GF-D8 (cell line): ENCODE data around the gene GSAP.

Source experiments
- DNase-seq: peaks from one replicate; lab custom pipeline; 2025; lab: John Stamatoyannopoulos, UW

Gene GSAP

GRCh38 chr7:77406421-77406820 lies 9.7 kb downstream of the GSAP start:
- DNase-seq: no peak

DNA sequence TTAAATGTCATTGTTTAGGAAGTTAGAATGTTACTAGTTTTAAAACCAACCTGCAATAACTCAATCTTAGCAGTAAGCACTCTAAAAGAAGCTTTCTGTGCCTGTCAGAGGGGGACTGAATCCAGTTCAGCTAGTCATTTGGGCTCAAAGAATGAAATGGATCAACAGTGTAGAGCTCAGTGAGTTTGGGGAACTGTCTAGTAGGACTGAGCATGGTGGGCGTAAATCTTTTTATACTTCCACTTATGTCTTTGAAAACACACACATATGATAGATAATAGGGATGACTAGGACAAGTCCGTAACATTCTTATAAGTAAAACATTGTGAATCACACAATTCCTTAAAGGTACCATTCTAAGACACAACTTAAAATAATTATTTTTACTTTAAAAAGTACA lies 11.5 kb downstream of the GSAP start:
- no peak for DNase-seq

DNA sequence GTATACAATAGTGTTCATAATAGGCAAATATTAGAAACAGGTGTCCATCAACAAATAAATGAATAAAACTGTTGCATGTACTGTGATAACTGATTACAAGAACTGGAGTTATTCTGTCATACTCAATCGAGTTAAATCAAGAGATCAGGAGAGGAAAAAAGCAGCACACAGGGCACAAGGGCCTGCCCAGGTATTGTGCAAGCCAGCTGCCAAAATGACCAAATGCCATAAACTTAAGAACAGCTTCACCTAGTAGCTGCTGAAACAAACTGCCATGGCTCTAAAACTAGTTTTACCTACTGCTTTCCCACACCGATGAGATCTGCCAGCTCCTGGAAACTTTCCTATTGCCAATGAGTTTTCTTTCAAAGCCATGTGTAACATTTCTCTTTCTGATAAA lies 12.2 kb downstream of the GSAP start:
- DNase-seq: no peak

GRCh38 chr7:77402818-77403217 lies 13.3 kb downstream of the GSAP start:
- DNase-seq: no peak

DNA sequence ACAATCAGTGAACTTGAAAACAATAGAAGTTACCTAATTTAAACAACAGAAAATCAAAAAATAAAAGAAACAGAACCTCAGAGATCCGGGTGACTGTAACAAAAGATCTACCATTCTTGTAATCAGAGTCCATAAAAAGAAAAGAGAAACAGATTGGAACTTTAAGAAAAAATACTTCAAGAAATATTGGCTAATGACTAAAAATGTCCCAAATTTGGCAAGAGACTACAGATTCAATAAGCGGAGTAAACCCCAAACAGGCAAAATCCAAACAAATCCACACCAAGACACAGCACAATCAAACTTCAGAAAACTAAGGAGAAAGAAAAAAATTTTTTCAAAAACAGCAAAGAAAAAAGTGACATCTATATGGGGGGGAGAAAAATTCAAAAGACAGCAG lies 15.1 kb downstream of the GSAP start:
- DNase-seq: no peak

- DNase-seq: no peak
These were observed 16.3 kb downstream of the GSAP start for GRCh38 chr7:77399816-77400215.

- no peak for DNase-seq
These were observed 19.1 kb downstream of the GSAP start for GRCh38 chr7:77396894-77397547.

DNA sequence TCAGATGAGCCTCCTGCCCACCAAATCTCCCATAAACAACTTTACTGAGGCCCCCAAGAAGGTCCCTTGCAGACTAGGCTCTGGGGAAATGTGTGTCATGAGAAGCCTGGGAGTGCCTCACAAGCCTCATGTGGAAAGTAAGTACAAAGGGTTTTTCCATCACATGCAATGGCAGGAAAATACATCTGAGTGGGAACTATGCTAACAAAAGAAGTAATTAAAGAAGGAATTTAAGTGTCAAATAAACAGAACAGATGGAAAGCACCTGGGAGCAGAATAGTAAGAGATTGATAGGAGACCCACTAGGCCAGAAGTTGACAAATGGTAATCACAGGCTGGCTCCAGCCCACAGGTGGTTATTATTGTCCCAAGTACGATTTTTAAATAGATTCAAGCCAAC lies 20.5 kb downstream of the GSAP start:
- no peak for DNase-seq

DNA sequence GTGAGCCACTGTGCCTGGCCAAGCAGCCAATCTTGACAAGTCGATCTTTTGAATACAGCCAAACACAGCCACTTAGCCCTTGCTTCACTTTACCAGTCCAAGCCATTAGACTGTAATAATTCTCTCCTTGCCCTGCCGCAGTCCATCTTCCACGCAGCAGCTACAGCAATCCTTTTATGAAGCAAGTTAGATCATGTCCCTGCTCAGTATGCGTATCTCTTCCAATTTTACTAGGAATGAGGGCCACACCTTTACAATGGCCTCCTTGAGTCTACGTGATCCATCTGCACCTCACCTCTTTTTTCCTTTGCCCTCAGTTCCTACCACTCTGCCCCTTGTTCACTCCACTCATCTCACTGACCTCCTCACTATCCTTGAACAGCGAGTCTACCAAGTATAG lies 22.2 kb downstream of the GSAP start:
- DNase-seq: no peak

- no peak for DNase-seq
These were observed 22.9 kb downstream of the GSAP start for GRCh38 chr7:77393261-77393660.

DNA sequence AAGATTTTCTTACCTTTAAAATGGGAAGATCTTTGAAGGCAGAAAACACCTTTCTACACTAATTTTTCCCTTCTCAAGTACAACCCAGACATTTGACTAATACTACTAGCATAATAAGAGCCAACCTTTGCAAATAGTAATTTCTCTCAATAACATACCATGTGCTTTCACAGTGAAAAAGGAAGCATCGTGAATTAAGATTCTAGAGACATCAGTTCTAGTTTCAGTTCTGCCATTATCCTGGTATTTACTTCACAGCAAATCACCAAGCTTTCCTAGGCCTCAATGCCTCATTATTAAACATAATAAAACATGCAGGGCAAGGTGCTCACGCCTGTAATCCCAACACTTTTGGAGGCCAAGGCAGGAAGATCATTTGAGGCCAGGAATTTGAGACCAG lies 24.9 kb downstream of the GSAP start:
- DNase-seq: no peak

- no peak for DNase-seq
These were observed 28.0 kb downstream of the GSAP start for GRCh38 chr7:77388055-77388641.

GRCh38 chr7:77386165-77386822 lies 29.9 kb downstream of the GSAP start:
- DNase-seq: no peak

DNA sequence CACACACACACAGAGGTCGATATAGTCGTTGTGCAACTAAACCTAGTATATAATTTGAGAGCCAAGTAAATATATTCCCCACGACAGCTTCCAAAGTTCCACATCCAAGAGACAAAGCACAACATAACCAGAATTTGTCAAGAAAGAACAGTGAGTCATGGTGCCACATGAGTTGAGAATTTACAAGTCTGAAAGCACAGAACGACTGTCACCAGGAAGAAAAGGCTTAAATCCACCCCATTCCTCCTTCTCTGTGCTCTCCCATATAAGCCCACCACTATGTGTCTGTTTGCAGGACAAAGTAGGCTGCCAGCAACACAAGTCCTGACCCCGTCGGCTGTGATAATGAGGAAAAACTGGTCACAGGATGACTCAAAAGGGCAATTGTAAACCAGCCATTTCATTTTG lies 32.8 kb downstream of the GSAP start:
- DNase-seq: no peak

GRCh38 chr7:77382532-77382931 lies 33.6 kb downstream of the GSAP start:
- DNase-seq: no peak

DNA sequence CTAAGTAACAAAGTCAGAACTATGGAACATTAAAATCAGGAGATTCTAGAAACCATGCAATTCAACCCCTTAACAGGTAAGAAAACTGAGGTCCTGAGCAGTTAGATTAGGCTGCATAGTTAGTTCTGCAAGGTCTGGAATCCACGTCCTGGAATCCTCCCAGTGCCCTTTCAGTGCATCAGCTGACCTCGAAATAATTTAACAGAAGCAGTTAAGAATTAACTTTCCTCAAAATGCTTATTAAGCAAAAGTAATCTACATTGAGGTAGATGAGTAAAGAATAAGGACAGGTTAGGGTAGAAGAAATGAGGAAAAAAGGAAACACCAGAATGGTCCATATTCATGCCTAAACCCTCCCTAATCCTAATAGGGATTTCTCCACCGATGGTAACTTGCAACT lies 37.6 kb downstream of the GSAP start:
- DNase-seq: no peak

DNA sequence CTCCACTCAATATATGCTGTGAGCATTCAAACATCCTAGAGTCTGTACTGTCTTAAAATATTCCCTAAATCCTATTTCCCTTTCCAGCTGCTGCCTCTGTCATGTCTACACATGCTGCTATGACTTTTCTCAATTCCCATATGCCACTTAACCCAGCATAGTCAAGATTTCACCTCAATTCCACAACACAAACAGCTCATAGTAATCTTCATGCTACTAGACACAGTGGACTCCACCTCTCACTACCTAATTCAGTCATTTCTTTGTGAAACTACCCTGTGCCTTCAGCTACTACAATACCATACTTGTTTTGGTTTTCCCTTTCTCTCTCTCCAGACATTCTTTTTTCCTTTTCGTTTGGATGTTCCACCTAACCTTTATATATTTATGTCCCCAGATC lies 45.5 kb downstream of the GSAP start:
- DNase-seq: no peak

GRCh38 chr7:77368974-77369373 lies 47.2 kb downstream of the GSAP start:
- DNase-seq: no peak

- DNase-seq: no peak
These were observed 48.2 kb downstream of the GSAP start for GRCh38 chr7:77367976-77368375.

DNA sequence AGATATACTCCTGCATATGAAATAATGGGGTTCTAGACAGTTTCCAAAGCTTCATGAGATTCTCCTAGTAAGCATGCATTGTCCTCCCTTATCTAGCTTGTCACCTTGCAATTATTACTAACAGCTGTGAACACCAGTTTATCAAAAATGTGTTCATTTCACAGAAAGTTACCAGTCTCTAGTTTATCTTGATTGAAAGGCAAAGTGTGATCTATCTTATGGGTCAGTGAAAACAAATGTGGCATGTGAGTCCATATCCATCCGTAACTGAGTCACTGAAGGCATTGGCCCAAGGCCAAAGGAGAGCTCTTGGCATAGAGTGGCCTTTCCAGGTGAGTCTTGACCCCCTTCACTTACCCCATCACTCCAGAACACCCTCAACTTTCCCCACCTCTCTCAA lies 53.2 kb downstream of the GSAP start:
- DNase-seq: no peak

GRCh38 chr7:77360969-77361368 lies 55.2 kb downstream of the GSAP start:
- DNase-seq: no peak

DNA sequence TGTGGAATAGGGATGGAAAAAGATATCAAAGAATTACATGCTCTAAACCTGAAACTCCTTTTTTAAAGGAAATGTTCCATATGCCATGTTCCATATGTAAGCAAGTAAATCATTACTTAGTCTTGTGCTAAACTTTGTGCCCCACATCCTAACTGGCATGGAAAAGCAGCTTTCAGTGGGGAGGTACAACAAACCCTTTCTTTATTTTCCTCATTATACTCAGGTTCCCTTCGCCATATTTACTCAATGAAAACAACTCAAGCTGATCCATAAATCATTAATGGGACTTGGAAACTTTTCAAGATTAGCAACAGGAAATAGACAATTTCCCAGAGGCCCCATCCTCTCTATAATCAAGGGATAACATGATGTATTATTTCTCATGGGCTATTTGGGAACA lies 56.0 kb downstream of the GSAP start:
- no peak for DNase-seq

DNA sequence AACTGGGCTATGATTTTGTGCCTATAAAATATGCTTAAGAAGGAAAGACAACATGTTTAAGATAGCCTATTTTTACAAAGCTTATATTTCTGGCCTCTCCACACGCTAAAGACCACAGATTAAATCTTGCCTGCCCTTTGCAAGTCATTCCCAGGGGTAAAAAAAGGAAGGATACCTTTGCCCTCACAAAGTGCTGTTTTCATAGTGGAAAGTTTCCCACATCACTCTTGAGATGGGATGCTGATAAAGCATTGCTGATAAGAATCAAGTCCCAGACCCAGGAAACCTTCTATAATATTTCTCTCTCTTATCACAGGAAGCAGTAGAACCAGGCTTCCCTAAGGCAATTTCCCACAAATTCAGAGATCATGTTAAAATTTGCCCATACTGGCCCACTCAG lies 56.5 kb downstream of the GSAP start:
- DNase-seq: no peak

DNA sequence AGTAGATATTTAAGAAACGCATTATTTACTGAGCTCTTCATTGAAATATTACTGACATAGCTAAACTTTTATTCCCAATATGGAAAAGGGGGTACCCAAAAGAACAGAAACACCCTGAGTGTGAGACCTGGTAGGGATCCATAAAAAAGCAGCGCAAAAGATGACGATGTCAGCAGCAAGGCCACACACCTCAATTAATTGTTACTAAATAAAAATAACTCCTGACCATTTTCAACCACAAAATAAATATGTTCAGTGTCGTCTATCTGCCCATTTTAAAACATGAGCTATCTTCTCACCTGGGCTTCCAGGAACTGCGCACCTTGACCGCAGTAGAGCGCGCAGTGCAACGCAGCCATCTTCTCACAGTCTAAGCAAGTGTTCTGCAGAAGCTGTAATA lies 61.2 kb downstream of the GSAP start:
- no peak for DNase-seq
